Smooth muscle cell (in vitro differentiated cells): ENCODE results near the gene ABCC12. TPM values are rescaled to one million over a fixed set of nuclear protein-coding genes. Genes with fewer than 3 reads are reported as not detected.

Experiments
- DNase-seq: peaks from one replicate; lab custom pipeline; 2025; ENCODE audit not compliant: unreplicated experiment; lab: John Stamatoyannopoulos, UW
- H2AFZ ChIP-seq: fragments of 200-600 bp; sonication (generic); 2 replicates; pipeline ENCODE4 v1.6.0; 2016; ENCODE audit warnings: antibody characterized with exemption, low read depth, mild to moderate bottlenecking
- H3F3A ChIP-seq: fragments of 200-600 bp; sonication (generic); 2 replicates; pipeline ENCODE4 v1.6.0; 2017; ENCODE audit warnings: antibody characterized with exemption, low read depth
- H3K27ac ChIP-seq: fragments of 200-600 bp; sonication (generic); 2 replicates; pipeline ENCODE4 v1.5.1; 2016; ENCODE audit warnings: low read depth, mild to moderate bottlenecking
- H3K27me3 ChIP-seq: fragments of 200-600 bp; sonication (generic); 2 replicates; pipeline ENCODE4 v1.6.1; 2016; ENCODE audit warnings: low read depth, mild to moderate bottlenecking
- H3K36me3 ChIP-seq: fragments of 200-600 bp; sonication (generic); 2 replicates; pipeline ENCODE4 v1.5.1; 2016; ENCODE audit warnings: low read depth
- H3K4me1 ChIP-seq: fragments of 200-600 bp; sonication (generic); 2 replicates; pipeline ENCODE4 v1.5.1; 2016; ENCODE audit warnings: low read depth
- H3K4me2 ChIP-seq: fragments of 200-600 bp; sonication (generic); 2 replicates; pipeline ENCODE4 v1.6.0; 2016; ENCODE audit warnings: mild to moderate bottlenecking
- H3K4me3 ChIP-seq: fragments of 200-600 bp; sonication (generic); 2 replicates; pipeline ENCODE4 v1.5.1; 2016; ENCODE audit warnings: mild to moderate bottlenecking
- H3K79me2 ChIP-seq: fragments of 200-600 bp; sonication (generic); 2 replicates; pipeline ENCODE4 v1.6.0; 2016; ENCODE audit warnings: low read depth, mild to moderate bottlenecking
- H3K9ac ChIP-seq: fragments of 200-600 bp; sonication (generic); 2 replicates; pipeline ENCODE4 v1.6.0; 2016; ENCODE audit warnings: low read depth
- H3K9me3 ChIP-seq: fragments of 200-600 bp; sonication (generic); replicated peaks from 2 replicates; pipeline ENCODE4 v1.5.1; 2016; ENCODE audit warnings: low read depth
- H4K20me1 ChIP-seq: fragments of 200-600 bp; sonication (generic); 2 replicates; pipeline ENCODE4 v1.6.0; 2016; ENCODE audit warnings: low read depth
- CTCF ChIP-seq: fragments of 200-600 bp; sonication (generic); IDR thresholded peaks from 2 replicates; pipeline ENCODE4 v1.5.1; 2017; ENCODE audit warnings: borderline replicate concordance, mild to moderate bottlenecking, antibody characterized with exemption; ENCODE audit not compliant: insufficient read depth, poor library complexity, severe bottlenecking
- whole genome bisulfite sequencing: methylation state at CpG from one replicate; pipeline ENCODE4 v1.1.7; 2016; ENCODE audit warnings: low lambda C conversion rate; 5-methylcytosine and 5-hydroxymethylcytosine counted together
- polyA plus RNA-seq: library from polyadenylated mRNA; unstranded; fragments of >200 nt; fragmentation: Nextera tagmentation; extraction: Ambion mirVana; gene quantifications from 2 replicates; pipeline ENCODE4 v1.2.1, GENCODE V29; 2016
- total RNA-seq: library from RNA; depleted of rRNA; stranded (reverse); fragments of >200 nt; gene quantifications from 2 replicates; pipeline ENCODE4 v1.2.3, GENCODE V29; 2014

The ABCC12 gene
- total and polyA plus RNA-seq, 2 experiments from 2014 or later = not detected

GRCh38 chr16:48201515-48202201, 45.9 kb upstream of the ABCC12 start:
- H3K36me3 ChIP-seq = no peaks in the 10 kb centered on the region
- H3K27ac ChIP-seq = no peak overlapping the region
- no peak for DNase-seq
- no peak overlapping the region for H2AFZ ChIP-seq
- WGBS = 88% methylated on average over 6 of the region's 6 CpGs
- no peak for TF ChIP-seq CTCF
- no peaks in the 10 kb centered on the region for H3K9me3 ChIP-seq
- no peaks in the 10 kb centered on the region for H3F3A ChIP-seq
- H3K4me3 ChIP-seq = no peak overlapping the region
- no peak overlapping the region for H3K9ac ChIP-seq
- no peaks in the 10 kb centered on the region for H3K79me2 ChIP-seq
- H3K4me1 ChIP-seq = no peaks in the 10 kb centered on the region
- H3K27me3 ChIP-seq = no peaks in the 10 kb centered on the region
- H4K20me1 ChIP-seq = no peaks in the 10 kb centered on the region
- H3K4me2 ChIP-seq = no peak overlapping the region

GRCh38 chr16:48197294-48197693, 41.5 kb upstream of the ABCC12 start:
- H3K36me3 ChIP-seq = no peaks in the 10 kb centered on the region
- DNase-seq = no peak
- H4K20me1 ChIP-seq = no peaks in the 10 kb centered on the region
- H3K27me3 ChIP-seq = no peaks in the 10 kb centered on the region
- no peak overlapping the region for H3K27ac ChIP-seq
- no peaks in the 10 kb centered on the region for H3K4me1 ChIP-seq
- H3K9ac ChIP-seq = no peak overlapping the region
- no peak for TF ChIP-seq CTCF
- H3F3A ChIP-seq = no peaks in the 10 kb centered on the region
- 81% methylated on average over 3 of the region's 3 CpGs for WGBS
- H3K4me2 ChIP-seq = no peak overlapping the region
- H3K9me3 ChIP-seq = no peaks in the 10 kb centered on the region
- H2AFZ ChIP-seq = no peak overlapping the region
- H3K4me3 ChIP-seq = no peak overlapping the region
- H3K79me2 ChIP-seq = no peaks in the 10 kb centered on the region

- Histone ChIP-seq H3K9ac (no peak overlapping the region), H4K20me1 (no peaks in the 10 kb centered on the region), H3K4me1 (no peaks in the 10 kb centered on the region)
Observed at GRCh38 chr16:48194828-48195556, 39.2 kb upstream of the ABCC12 start.

More at GRCh38 chr16:48194828-48195556, 39.2 kb upstream of the ABCC12 start:
- H3K27ac ChIP-seq = no peak overlapping the region
- no peaks in the 10 kb centered on the region for H3K79me2 ChIP-seq
- no peak overlapping the region for H3K4me3 ChIP-seq
- H3K4me2 ChIP-seq = no peak overlapping the region
- no peaks in the 10 kb centered on the region for H3F3A ChIP-seq
- H3K9me3 ChIP-seq = no peaks in the 10 kb centered on the region
- DNase-seq = no peak
- H3K36me3 ChIP-seq = no peaks in the 10 kb centered on the region
- TF ChIP-seq CTCF = no peak
- 69% methylated on average over 5 of the region's 5 CpGs for WGBS
- no peaks in the 10 kb centered on the region for H3K27me3 ChIP-seq
- no peak overlapping the region for H2AFZ ChIP-seq
